OCI-LY3 (cell line): ENCODE results near the gene FHL3.

Experiments used
- EZH2phosphoT487 ChIP-seq: fragments of 200-600 bp; shearing (Covaris generic); IDR thresholded peaks from 2 replicates; pipeline ENCODE4 v1.6.1; 2018; ENCODE audit warnings: antibody characterized with exemption, mixed run types, low read depth
- TF ChIP-seq, protein P1 (sequence below): fragments of 200-600, 300-600 bp; sonication (generic); IDR thresholded peaks from 2 replicates; pipeline ENCODE4 v1.5.1; 2014; ENCODE audit warnings: antibody characterized with exemption, low read length, low read depth

DNA sequence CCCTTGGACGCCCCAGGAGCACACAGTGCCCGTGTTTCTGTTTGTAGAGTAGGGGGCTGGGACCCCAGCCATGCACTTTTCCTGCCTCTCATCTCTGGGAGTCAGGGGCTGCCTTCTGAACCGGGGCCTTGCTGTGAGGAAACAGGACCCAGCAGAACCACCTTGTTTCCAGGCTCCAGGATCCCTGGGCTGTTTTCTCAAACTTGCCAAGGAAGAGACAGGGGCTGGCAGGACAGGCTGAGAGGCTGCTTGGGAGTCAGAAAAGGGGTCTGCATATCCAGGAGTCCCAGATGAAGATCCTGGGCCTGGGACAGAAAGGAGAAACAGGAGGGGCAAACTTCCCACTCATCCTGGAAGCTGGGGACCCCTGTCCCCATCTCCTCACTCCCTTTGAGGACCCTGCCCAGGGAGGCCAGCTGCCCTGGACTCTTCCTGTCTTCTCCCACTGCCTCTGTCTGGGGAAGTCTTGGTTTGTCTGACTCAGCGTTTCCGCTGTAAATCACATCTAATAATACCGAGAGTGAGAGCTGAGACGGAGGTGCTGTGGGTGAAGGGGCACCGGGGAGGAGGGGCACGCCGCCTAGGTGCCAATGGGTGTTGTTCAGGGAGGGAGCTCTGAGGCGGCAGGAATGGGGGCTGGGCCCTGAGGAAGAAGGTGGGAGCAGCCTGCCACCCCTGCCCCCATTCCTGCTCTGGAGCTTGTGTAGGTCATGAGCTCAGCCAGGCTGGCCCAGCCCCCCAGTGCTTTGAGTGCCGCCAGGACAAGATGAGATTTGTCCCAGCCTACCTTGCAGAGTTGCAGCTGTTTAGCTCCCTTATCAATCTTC, 24.6 kb upstream of the FHL3 start:
- TF ChIP-seq, protein P1, sequence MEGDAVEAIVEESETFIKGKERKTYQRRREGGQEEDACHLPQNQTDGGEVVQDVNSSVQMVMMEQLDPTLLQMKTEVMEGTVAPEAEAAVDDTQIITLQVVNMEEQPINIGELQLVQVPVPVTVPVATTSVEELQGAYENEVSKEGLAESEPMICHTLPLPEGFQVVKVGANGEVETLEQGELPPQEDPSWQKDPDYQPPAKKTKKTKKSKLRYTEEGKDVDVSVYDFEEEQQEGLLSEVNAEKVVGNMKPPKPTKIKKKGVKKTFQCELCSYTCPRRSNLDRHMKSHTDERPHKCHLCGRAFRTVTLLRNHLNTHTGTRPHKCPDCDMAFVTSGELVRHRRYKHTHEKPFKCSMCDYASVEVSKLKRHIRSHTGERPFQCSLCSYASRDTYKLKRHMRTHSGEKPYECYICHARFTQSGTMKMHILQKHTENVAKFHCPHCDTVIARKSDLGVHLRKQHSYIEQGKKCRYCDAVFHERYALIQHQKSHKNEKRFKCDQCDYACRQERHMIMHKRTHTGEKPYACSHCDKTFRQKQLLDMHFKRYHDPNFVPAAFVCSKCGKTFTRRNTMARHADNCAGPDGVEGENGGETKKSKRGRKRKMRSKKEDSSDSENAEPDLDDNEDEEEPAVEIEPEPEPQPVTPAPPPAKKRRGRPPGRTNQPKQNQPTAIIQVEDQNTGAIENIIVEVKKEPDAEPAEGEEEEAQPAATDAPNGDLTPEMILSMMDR = no peak
- no peak for TF ChIP-seq EZH2phosphoT487
